GM12873 (cell line): ENCODE results near the gene ROR2.

Experiments
- TF ChIP-seq, protein P1 (sequence below): IDR thresholded peaks from 2 replicates; pipeline ENCODE4 v1.5.1; 2012; ENCODE audit warnings: low read depth, mild to moderate bottlenecking, moderate library complexity, low read length, control low read depth; ENCODE audit not compliant: insufficient read depth; ENCODE audit errors: missing control alignments

Gene ROR2

DNA sequence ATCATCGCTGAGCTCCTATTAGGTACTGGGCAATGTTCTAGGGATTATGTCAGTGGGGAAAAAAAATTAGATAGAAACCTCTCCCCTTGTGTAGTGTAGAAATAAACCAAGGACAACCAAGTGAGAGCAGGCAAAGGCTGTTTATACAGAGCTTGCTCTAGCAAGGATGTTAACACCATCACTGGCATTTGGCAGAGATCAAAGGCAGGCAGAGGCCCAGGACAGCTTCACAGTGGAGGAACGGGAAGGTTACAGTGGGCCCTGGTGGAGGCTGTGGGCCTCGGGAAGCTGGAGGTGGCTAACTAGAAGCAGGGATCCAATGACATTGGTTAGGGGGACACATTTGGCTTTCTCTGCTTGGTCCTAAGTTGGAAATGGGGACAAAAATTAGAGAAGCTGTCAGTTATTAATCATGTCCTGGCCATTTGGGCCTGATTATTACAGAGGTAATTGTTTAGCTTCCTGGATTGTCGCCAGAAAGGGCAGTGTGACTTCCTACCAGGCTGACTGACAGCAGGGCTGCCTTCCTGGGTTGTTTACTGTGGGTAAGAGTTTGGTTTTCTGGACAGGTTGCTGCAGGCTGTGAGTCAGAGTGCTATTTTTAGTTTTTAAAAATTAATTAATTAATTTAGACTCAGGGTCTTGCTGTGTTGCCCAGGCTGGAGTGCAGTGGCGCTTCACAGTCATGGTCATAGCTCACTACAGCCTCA lies 259.3 kb downstream of the ROR2 start:
- TF ChIP-seq, protein P1, sequence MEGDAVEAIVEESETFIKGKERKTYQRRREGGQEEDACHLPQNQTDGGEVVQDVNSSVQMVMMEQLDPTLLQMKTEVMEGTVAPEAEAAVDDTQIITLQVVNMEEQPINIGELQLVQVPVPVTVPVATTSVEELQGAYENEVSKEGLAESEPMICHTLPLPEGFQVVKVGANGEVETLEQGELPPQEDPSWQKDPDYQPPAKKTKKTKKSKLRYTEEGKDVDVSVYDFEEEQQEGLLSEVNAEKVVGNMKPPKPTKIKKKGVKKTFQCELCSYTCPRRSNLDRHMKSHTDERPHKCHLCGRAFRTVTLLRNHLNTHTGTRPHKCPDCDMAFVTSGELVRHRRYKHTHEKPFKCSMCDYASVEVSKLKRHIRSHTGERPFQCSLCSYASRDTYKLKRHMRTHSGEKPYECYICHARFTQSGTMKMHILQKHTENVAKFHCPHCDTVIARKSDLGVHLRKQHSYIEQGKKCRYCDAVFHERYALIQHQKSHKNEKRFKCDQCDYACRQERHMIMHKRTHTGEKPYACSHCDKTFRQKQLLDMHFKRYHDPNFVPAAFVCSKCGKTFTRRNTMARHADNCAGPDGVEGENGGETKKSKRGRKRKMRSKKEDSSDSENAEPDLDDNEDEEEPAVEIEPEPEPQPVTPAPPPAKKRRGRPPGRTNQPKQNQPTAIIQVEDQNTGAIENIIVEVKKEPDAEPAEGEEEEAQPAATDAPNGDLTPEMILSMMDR: no peak

- TF ChIP-seq, protein P1: no peak
Measured at GRCh38 chr9:91689006-91689405, 261.0 kb downstream of the ROR2 start.

DNA sequence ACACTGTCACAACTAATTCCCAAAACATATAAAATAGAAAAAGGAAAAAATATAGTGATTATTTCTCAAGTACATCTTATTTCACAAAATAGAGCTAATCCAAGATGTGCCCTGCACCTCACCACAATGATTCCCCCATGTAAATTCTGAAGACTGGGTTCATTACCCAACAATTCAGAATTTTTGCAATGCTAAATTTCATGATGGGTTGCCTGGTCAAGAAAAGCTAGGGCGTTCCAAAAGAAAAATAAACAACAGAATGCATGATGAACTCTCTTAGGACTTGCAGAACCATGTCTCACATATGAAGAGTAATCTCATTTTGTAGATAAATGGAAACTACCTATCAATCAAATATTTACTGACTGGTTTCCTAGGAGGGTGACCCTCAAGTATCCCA lies 266.8 kb downstream of the ROR2 start:
- TF ChIP-seq, protein P1: no peak

- TF ChIP-seq, protein P1: no peak
Measured at GRCh38 chr9:91682806-91683205, 267.2 kb downstream of the ROR2 start.

- TF ChIP-seq, protein P1: peak; percentile 89
Measured at GRCh38 chr9:91681461-91682305, 268.3 kb downstream of the ROR2 start.

GRCh38 chr9:91680998-91681397 lies 269.0 kb downstream of the ROR2 start:
- TF ChIP-seq, protein P1: no peak

- TF ChIP-seq, protein P1: no peak
Measured at GRCh38 chr9:91680106-91680505, 269.9 kb downstream of the ROR2 start.
